ENCODE results near the gene LMBR1.
"Not testable (repeated sequence)": the region's sequence is repeated elsewhere in the genome, so short reads cannot be mapped to it uniquely, and the experiment has no call there.

LMBR1 gene

DNA sequence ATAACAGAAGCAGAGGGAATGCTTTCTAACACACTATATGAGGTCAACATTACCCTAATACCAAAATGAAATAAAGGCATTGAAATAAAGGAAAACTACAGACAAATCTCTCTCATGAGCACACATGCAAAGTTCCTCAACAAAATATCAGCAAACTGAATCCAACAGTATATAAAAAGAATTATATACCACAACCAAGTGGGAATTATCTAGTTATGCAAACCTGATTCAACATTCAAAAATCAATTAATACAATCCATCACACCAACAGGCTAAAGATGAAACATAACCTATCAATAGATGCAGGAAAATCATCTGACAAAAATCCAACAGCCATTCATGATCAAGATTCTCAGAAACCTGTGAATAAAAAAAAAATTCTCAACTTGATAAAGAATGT is 34.5 kb downstream of the LMBR1 start:
- DNase-seq (ENCODE audit: insufficient read length, low spot score) = no peak
- FAIRE-seq = no peak

- DNase-seq (ENCODE audit: insufficient read length, low spot score) (no peak), FAIRE-seq (no peak)
Observed at GRCh38 chr7:156857757-156858156, 35.2 kb downstream of the LMBR1 start.

GRCh38 chr7:156854654-156855053 is 38.3 kb downstream of the LMBR1 start:
- FAIRE-seq (no peak), DNase-seq (ENCODE audit: insufficient read length, low spot score) (no peak)

- FAIRE-seq = no peak
- no peak for DNase-seq (ENCODE audit: insufficient read length, low spot score)
Observed at GRCh38 chr7:156848979-156849378, 44.0 kb downstream of the LMBR1 start.

DNA sequence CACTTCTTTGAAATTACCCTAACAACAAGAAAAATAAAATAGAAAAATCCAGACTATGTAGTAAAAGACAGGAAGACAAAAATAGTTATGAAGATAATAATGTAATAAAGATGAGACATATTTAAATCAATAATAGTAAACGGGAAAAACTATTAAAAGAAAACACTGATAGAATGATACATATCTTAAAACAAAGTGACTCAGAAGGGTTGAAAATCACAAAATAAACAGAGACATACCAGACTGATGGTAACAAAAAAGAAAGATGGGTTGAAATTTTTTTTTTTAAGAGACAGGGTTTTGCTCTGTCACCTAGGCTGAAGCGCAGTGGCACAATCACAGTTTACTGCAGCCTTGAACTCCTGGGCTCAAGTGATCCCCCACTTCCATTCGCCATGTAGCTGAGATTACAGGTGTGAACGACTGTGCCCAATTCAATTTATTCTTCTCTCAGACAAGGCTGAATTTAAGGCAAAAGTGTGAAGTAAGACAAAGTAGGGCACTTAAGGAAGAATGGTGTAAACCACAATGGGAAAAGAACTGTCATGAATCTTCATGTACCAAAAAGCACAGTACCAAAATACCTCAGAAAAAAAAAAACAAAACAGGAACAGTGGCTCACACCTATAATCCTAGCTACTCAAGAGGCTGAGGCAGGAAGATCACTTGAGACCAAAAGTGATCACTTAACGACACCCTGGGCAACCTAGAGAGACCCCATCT is 47.4 kb downstream of the LMBR1 start:
- no peak for DNase-seq (ENCODE audit: insufficient read length, low spot score)
- no peak for FAIRE-seq

GRCh38 chr7:156843582-156843981 is 49.4 kb downstream of the LMBR1 start:
- FAIRE-seq; DNase-seq (ENCODE audit: insufficient read length, low spot score): not testable (repeated sequence)

DNA sequence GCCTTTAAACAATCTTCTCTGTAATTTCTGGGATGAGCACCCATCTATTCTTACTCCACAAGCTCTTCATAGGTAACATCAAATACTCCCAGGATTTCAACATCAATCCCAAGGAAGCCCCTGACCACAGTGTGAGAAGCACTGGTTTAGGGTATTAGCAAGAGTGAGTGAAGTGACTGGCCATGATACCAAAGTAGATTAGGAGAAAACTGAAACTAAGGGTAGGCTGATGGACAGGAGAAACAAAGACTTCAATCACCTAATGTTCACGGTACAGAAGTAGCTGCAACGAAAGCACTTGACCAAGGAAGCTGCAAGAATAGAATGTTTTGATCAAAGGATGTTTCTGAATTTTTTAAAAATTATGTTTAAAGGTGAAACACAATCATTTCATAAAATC is 49.8 kb downstream of the LMBR1 start:
- no peak for FAIRE-seq
- no peak for DNase-seq (ENCODE audit: insufficient read length, low spot score)

DNA sequence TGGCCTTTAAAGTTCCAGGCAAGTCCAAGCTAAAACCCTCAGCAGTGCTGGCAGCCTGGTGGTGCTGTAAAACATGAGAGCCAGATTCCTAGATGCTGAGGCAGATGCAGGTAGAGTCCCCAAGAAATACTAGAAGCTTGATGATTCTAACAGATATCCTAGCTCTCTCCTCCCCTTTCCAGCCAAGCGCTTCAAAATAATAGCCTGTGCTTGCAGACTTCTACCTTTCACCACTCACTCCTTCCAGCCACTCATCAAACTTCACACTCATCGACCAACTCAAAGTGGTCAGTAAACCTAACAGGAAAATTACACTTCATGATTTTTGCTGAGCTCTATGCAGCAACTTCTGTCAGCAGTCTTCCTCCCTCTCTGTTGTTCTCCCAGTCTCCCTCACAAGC is 50.2 kb downstream of the LMBR1 start:
- no peak for DNase-seq (ENCODE audit: insufficient read length, low spot score)

GRCh38 chr7:156842317-156842716 is 50.7 kb downstream of the LMBR1 start:
- FAIRE-seq = no peak
- no peak for DNase-seq (ENCODE audit: insufficient read length, low spot score)

More for the DNA sequence above, 50.2 kb downstream of the LMBR1 start:
- FAIRE-seq = no peak

- FAIRE-seq = no peak
- DNase-seq (ENCODE audit: insufficient read length, low spot score) = no peak
Observed at GRCh38 chr7:156841497-156841896, 51.5 kb downstream of the LMBR1 start.

GRCh38 chr7:156840134-156840533 is 52.8 kb downstream of the LMBR1 start:
- FAIRE-seq (no peak), DNase-seq (ENCODE audit: insufficient read length, low spot score) (no peak)

DNA sequence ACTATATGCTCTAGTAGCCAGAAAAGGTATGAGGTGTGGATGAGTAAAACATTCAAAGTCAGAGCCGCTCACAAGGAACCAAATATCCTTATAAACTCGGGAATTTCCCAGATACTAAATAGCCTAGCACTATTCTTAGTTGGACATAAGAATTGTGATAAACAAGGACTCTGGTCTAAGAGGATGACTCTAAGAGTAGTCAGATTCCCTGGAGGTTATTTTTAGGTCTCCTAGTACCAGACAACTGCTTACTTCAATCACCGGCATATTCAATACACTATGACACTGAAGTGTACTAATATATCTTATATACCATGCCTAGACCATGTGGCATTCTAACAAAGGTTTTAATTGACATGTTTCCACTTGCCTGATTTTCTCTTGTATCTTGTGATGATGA is 56.5 kb downstream of the LMBR1 start:
- FAIRE-seq = no peak

DNA sequence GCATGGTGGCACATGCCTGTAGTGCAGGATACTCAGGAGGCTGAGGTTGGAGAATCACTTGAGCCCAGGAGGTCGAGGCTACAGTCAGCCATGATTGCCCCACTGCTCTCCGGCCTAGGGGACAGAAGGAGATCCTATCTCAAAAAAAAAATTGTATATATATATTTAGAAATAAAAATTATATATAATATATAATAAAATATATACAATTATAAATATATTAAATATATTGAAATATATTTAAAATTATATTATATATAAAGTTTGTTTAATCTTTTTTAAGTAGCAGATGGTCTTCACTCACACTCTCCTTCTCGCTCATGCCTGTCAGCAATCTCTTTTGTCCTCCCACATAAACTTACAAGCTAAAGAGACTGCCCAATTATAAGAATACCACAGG is 58.5 kb downstream of the LMBR1 start:
- DNase-seq (ENCODE audit: insufficient read length, low spot score) = no peak
- FAIRE-seq = no peak

More for the DNA sequence above, 56.5 kb downstream of the LMBR1 start:
- DNase-seq (ENCODE audit: insufficient read length, low spot score) = no peak

GRCh38 chr7:156833312-156833711 is 59.7 kb downstream of the LMBR1 start:
- no peak for FAIRE-seq
- no peak for DNase-seq (ENCODE audit: insufficient read length, low spot score)

- FAIRE-seq (no peak), DNase-seq (ENCODE audit: insufficient read length, low spot score) (no peak)
Observed at GRCh38 chr7:156832195-156832877, 60.6 kb downstream of the LMBR1 start.

GRCh38 chr7:156829669-156830336 is 63.2 kb downstream of the LMBR1 start:
- no peak for DNase-seq (ENCODE audit: insufficient read length, low spot score)
- no peak for FAIRE-seq

DNA sequence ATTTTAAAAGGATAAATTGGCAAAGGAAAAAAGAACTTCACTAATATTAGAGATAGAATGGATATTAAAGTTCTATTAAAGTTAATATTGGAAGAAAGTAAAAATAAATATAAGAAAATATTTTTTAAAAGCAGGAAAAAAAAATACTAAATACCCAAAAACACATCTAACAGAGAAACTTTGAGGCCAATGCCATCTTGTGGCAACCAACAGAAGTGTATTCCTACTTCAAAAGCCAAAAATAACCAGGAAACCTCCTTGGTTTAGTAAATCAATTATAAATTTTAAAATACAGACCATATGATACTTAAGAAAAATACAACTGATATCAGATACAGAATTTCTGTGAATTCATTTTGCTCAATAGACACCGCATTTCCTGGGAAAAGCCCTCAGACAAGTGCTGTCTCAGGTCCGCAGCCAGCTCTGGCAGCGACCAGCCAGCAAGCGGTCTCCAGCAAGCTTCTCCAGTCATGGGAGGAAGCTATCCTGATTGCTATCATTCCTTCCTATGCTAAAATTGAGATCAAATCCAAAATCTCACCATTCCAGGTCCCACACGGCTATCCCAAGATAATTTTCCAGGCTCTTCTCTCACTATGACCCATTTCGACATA is 65.3 kb downstream of the LMBR1 start:
- DNase-seq (ENCODE audit: insufficient read length, low spot score) (no peak), FAIRE-seq (no peak)

- FAIRE-seq (no peak), DNase-seq (ENCODE audit: insufficient read length, low spot score) (no peak)
Observed at GRCh38 chr7:156823435-156823834, 69.5 kb downstream of the LMBR1 start.

DNA sequence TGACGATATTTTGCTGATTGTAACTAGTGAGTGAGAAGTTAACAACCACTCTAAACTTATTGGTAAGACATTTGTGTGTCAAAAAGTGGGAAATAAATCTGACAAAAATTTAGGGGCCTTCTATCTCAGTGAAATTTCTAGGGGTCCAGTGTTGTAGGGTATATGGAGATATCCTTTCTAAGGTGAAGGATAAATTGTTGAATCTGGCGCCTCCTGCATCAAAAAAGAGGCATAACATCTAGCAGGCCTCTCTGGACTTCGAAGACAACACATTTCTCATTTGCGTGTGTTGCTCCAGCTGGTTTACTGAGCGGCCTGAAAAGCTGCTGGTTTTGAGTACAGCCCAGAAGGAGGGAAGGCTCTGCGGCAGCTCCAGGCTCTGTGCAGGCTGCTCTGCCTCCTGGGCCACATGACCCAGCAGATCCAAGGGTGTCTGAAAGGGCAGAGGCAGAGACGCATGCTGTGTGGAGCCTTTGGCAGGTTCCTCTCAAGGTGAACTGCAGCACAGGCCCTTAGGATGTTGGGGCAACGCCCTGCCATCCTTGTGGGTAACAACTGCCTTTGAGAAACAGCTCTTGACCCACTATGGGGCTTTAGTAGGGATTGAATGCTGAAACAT is 72.4 kb downstream of the LMBR1 start:
- no peak for DNase-seq (ENCODE audit: insufficient read length, low spot score)
- FAIRE-seq = no peak

DNA sequence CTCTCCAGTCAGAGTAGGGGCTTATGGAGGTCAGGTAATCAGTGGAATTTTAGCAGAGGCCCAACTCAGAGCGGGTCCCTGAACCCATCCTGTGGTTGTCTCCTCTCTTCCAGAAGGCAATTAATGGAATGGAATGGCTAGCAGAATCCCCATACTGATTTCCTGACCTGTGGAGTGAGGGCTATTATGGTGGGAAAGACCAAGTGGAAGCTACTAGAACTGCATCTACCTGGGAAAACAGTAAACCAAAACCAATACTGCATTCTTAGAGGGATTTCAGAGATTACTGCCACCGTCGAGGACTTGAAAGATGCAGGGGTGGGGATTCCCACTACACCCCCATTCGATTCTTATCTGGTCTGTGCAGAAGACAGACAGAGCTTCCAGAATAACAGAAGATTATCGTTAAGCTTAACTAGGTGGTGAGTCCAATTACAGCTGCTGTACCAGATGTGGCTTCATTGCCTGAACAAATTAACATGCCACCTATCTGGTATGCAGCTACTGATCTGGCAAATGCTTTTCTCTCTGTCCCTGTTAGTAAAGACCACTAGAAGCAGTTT is 73.2 kb downstream of the LMBR1 start:
- FAIRE-seq (no peak), DNase-seq (ENCODE audit: insufficient read length, low spot score) (no peak)

GRCh38 chr7:156818133-156818532 is 74.8 kb downstream of the LMBR1 start:
- DNase-seq (ENCODE audit: insufficient read length, low spot score) (no peak), FAIRE-seq (no peak)

All from HTR-8/SVneo (cell line).